ENCODE data around the gene ZNF219. TPM values are rescaled to one million over a fixed set of nuclear protein-coding genes. Genes with fewer than 3 reads are reported as not detected.

The ZNF219 gene
- total and polyA plus RNA-seq, 9 donors = 4.8 to 60.9 (median 33.2) TPM

GRCh38 chr14:21097636-21098075 is 799 bp downstream of the ZNF219 start:
- Histone ChIP-seq H3K27me3 (no peaks in the 10 kb centered on the region), H3K9me3 (no peaks in the 10 kb centered on the region), H3K27ac (peak overlapping the region; percentile 87 to 100), H3K36me3 (no peaks in the 10 kb centered on the region), H3K4me3 (peak overlapping the region; percentile 71), H3K4me1 (ENCODE audit: insufficient read depth) (peaks cover 2% of the 10 kb centered on the region)
- TF ChIP-seq EP300 (IDR thresholded peaks at IDR 0.05) (no peak), POLR2A (IDR thresholded peaks at IDR 0.05) (no peak), CTCF (IDR thresholded peaks at IDR 0.05) (no peak)
- intact Hi-C loops (cut with DNase I) = loop anchor here in 1 of 4 donors (10.0 kb wide), 1 partner anchor 413 kb away; the partner anchor contains the start of genes ANG and RNASE4
- 3 to 7% (median 6%) methylated on average over 7 to 19 of the region's 19 CpGs for WGBS, 3 donors
- DNase-seq = peak in 3 of 5 donors; percentile 58 to 66 (median 66)

GRCh38 chr14:21096978-21097635 is 1.3 kb downstream of the ZNF219 start:
- peaks cover 2% of the 10 kb centered on the region for H3K4me1 ChIP-seq (ENCODE audit: insufficient read depth)
- WGBS, 3 donors = 42 to 49% (median 43%) methylated on average over 10 of the region's 10 CpGs
- intact Hi-C loops (cut with DNase I) = loop anchor here in 1 of 4 donors (10.0 kb wide), 1 partner anchor 412 kb away; the partner anchor contains the start of genes ANG and RNASE4
- no peak for DNase-seq
- no peaks in the 10 kb centered on the region for H3K9me3 ChIP-seq
- TF ChIP-seq EP300 (IDR thresholded peaks at IDR 0.05) (no peak), CTCF (IDR thresholded peaks at IDR 0.05) (no peak), POLR2A (IDR thresholded peaks at IDR 0.05) (no peak)
- H3K36me3 ChIP-seq = no peaks in the 10 kb centered on the region
- H3K4me3 ChIP-seq = peak overlapping the region; percentile 71
- H3K27ac ChIP-seq = peak overlapping the region; percentile 87 to 100
- H3K27me3 ChIP-seq = no peaks in the 10 kb centered on the region

- 67 to 73% (median 67%) methylated on average over 3 of the region's 3 CpGs for WGBS, 3 donors
- H3K4me1 ChIP-seq (ENCODE audit: insufficient read depth) = peaks cover 2% of the 10 kb centered on the region
- DNase-seq = no peak
- no peaks in the 10 kb centered on the region for H3K9me3 ChIP-seq
- TF ChIP-seq POLR2A (IDR thresholded peaks at IDR 0.05) (no peak), EP300 (IDR thresholded peaks at IDR 0.05) (no peak), CTCF (IDR thresholded peaks at IDR 0.05) (no peak)
- intact Hi-C loops (cut with DNase I) = loop anchor here in 1 of 4 donors (10.0 kb wide), 1 partner anchor 412 kb away; the partner anchor contains the start of genes ANG and RNASE4
- H3K36me3 ChIP-seq = no peaks in the 10 kb centered on the region
- H3K27ac ChIP-seq = peak overlapping the region; percentile 87 to 100
- H3K4me3 ChIP-seq = no peak overlapping the region
- no peaks in the 10 kb centered on the region for H3K27me3 ChIP-seq
These were observed 2.0 kb downstream of the ZNF219 start for GRCh38 chr14:21096438-21096837.

DNA sequence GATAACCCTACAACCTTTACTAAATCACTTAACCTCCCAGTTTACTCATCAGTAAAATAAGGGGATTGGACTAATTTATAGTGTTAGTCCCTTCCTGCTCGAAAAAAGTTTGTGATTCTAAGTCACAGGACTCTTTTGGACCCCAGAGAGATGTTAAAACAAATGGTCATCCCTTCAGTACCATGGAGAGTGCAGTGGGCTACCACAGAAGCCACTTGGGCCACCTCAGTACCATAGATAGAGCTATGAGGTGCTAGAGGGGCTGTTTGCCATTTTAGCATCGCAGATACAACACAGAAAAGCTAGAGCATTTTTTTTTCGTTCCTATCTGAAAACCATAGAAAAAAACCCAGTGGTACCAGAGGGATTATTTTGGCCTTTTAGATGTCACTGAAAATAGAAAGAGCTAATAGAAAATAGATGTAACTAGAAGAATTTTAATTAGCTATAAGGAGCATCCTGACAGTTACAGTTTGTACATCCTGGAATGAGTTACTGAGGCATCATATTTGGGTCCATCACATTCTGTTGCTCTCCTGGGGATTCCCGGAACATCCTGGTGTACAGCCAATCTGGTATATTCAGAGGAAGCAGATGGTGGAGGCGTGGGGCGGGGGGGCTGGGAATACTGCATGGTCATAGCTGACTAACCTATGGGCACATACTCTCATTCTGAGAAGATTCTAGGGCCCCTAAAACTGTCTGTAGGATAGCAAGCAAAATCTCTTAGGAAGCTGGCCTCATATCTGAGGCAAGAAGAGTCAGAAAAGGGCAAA is 2.8 kb downstream of the ZNF219 start:
- Histone ChIP-seq H3K4me1 (ENCODE audit: insufficient read depth) (peaks cover 2% of the 10 kb centered on the region), H3K36me3 (no peaks in the 10 kb centered on the region), H3K27me3 (no peaks in the 10 kb centered on the region), H3K9me3 (no peaks in the 10 kb centered on the region), H3K4me3 (no peak overlapping the region), H3K27ac (no peak overlapping the region)
- no peak for DNase-seq
- WGBS, 3 donors = 33 to 40% (median 34%) methylated on average over 6 of the region's 6 CpGs
- intact Hi-C loops (cut with DNase I) = loop anchor here in 1 of 4 donors (10.0 kb wide), 1 partner anchor 411 kb away; the partner anchor contains the start of genes ANG and RNASE4
- TF ChIP-seq CTCF (IDR thresholded peaks at IDR 0.05) (no peak), POLR2A (IDR thresholded peaks at IDR 0.05) (no peak), EP300 (IDR thresholded peaks at IDR 0.05) (no peak)

Data from ovary (tissue), 9 donors.